Upper lobe of right lung (tissue), 1 donor: ENCODE measurements around the gene DHRS12. TPM values are rescaled to one million over a fixed set of nuclear protein-coding genes. Genes with fewer than 3 reads are reported as not detected.

Source experiments
- ATAC-seq: fragments of 200-7000 bp; cut with Tn5 transposase; one replicate; pipeline ENCODE4 v1.9.1; 2020; ENCODE audit warnings: mild to moderate bottlenecking, moderate library complexity
- DNase-seq: peaks from one replicate; pipeline ENCODE4 v3.0.0-alpha.2; 2020
- H3K27ac ChIP-seq: fragments of 200-600 bp; one replicate; pipeline ENCODE4 v1.8.0; 2022
- H3K27me3 ChIP-seq: fragments of 200-600 bp; one replicate; pipeline ENCODE4 v1.8.0; 2022; ENCODE audit warnings: mild to moderate bottlenecking
- H3K36me3 ChIP-seq: fragments of 200-600 bp; one replicate; pipeline ENCODE4 v1.8.0; 2022
- H3K4me1 ChIP-seq: fragments of 200-600 bp; one replicate; pipeline ENCODE4 v1.8.0; 2022
- H3K4me3 ChIP-seq: fragments of 200-600 bp; one replicate; pipeline ENCODE4 v1.8.0; 2022; ENCODE audit warnings: mild to moderate bottlenecking
- H3K9me3 ChIP-seq: fragments of 200-600 bp; one replicate; pipeline ENCODE4 v1.8.0; 2022
- intact Hi-C: fragments of 100-400 bp; cut with DNase I; formaldehyde crosslinking; loops from one replicate; pipeline ENCODE4 v1.11.0; 2022
- total RNA-seq: library from RNA; stranded (reverse); fragmentation: NEBNext Ultra II Directional; extraction: Animal tissue kit (Norgen Biotek cat#: 25700); gene quantifications from one replicate; pipeline ENCODE4 v1.2.1, GENCODE V29; 2021
- TF ChIP-seq, protein P1 (sequence below): fragments of 200-600 bp; IDR thresholded peaks from one replicate; pipeline ENCODE4 v1.8.0; 2022; ENCODE audit warnings: antibody characterized with exemption
- donor health status: DM: no; HTN: yes; CAD: no; lungs with severe emphysema.

Gene DHRS12
- total RNA-seq, 1 donor from 2014 or later, result 14.9 TPM

- H3K4me1 ChIP-seq, result no peaks in the 10 kb centered on the region
- H3K4me3 ChIP-seq, result no peak overlapping the region
- ATAC-seq (no peak), DNase-seq (no peak)
- H3K36me3 ChIP-seq, result no peaks in the 10 kb centered on the region
- intact Hi-C loops, result no loop called here
- TF ChIP-seq, protein P1, sequence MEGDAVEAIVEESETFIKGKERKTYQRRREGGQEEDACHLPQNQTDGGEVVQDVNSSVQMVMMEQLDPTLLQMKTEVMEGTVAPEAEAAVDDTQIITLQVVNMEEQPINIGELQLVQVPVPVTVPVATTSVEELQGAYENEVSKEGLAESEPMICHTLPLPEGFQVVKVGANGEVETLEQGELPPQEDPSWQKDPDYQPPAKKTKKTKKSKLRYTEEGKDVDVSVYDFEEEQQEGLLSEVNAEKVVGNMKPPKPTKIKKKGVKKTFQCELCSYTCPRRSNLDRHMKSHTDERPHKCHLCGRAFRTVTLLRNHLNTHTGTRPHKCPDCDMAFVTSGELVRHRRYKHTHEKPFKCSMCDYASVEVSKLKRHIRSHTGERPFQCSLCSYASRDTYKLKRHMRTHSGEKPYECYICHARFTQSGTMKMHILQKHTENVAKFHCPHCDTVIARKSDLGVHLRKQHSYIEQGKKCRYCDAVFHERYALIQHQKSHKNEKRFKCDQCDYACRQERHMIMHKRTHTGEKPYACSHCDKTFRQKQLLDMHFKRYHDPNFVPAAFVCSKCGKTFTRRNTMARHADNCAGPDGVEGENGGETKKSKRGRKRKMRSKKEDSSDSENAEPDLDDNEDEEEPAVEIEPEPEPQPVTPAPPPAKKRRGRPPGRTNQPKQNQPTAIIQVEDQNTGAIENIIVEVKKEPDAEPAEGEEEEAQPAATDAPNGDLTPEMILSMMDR, result no peak
- no peaks in the 10 kb centered on the region for H3K27me3 ChIP-seq
- no peaks in the 10 kb centered on the region for H3K9me3 ChIP-seq
- peak overlapping the region; percentile 53 for H3K27ac ChIP-seq
Measured at GRCh38 chr13:51739027-51739764, 64.8 kb downstream of the DHRS12 start.

- Histone ChIP-seq H3K27me3 (no peaks in the 10 kb centered on the region), H3K4me3 (no peak overlapping the region), H3K27ac (no peak overlapping the region), H3K4me1 (peaks cover 6% of the 10 kb centered on the region), H3K9me3 (no peaks in the 10 kb centered on the region), H3K36me3 (no peaks in the 10 kb centered on the region)
- intact Hi-C loops, result no loop called here
- TF ChIP-seq, protein P1, result no peak
- ATAC-seq (no peak), DNase-seq (no peak)
Measured at GRCh38 chr13:51738226-51738905, 65.6 kb downstream of the DHRS12 start.

DNA sequence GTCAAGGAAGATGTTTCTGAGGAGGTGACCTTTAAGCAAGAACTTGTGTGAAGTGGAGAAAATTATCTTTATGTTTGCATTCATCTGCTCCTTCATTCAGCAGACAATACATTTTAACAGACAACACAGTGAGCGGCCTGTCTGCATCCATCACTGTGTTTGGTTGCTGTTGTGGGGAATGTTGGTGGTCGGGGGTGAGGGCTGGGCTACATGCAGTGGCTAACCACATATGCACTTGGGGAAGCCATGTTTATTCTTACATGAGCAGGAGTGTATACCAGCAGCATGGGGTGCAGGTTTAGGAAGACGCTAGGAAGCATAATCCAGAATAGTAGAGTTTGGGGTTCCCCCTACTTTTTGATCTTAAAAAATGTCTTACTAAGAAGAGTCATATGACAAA, 66.4 kb downstream of the DHRS12 start:
- no peak for DNase-seq
- no peak for ATAC-seq
- Histone ChIP-seq H3K4me3 (no peak overlapping the region), H3K27ac (no peak overlapping the region), H3K36me3 (no peaks in the 10 kb centered on the region), H3K9me3 (no peaks in the 10 kb centered on the region), H3K27me3 (no peaks in the 10 kb centered on the region), H3K4me1 (peaks cover 9% of the 10 kb centered on the region)
- TF ChIP-seq, protein P1, result no peak
- intact Hi-C loops, result no loop called here

- Histone ChIP-seq H3K4me3 (no peak overlapping the region), H3K9me3 (no peaks in the 10 kb centered on the region), H3K4me1 (peaks cover 9% of the 10 kb centered on the region), H3K27ac (no peak overlapping the region), H3K36me3 (no peaks in the 10 kb centered on the region), H3K27me3 (no peaks in the 10 kb centered on the region)
- intact Hi-C loops, result no loop called here
- DNase-seq, result no peak
- ATAC-seq, result no peak
- TF ChIP-seq, protein P1, result no peak
Measured at GRCh38 chr13:51734786-51735185, 69.2 kb downstream of the DHRS12 start.

DNA sequence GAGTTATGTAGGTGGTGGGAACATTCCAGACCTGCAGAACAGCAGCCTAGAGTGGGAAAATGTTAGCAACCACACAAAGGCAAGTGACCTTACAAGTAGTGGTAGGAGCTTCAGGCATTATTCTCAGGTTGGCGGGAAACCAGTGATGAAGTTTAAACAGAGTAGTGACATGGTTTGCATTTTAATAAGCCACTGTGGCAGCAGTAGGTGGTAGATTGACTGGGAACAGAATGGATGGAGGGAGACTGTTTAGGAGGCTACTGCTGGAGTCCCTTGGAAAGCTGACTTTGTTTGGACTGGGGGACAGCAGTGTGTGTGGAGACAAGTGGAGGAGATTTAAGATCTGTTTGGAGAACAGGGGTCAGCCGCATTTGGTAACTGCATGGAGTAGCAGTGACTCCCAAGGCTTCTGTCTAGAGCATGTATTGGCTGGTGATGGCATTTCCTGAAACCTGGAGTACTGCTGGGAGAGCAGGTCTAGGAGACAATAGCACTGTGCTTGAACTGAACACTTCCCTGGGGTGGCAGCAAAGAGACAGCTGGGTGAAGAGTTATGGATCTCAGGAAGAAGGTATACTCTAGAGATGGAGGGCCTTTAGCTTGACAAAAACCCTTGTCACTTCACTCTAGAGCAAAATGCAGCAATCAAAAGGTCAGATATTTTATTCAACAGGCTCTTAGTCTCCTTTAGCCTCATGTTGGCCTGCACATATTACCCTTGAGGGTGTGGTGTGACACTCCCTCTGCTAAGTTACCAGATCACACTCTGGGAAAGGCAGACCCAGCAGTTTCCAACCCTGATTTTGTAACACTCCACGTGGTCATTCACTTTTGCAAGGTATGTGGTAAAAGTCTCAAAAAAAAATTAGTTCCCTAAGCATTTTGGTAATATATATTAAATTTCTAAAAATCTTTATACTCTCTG, 70.3 kb downstream of the DHRS12 start:
- Histone ChIP-seq H3K36me3 (no peaks in the 10 kb centered on the region), H3K9me3 (no peaks in the 10 kb centered on the region), H3K4me1 (peaks cover 9% of the 10 kb centered on the region), H3K27ac (no peak overlapping the region), H3K27me3 (no peaks in the 10 kb centered on the region), H3K4me3 (no peak overlapping the region)
- intact Hi-C loops, result no loop called here
- ATAC-seq, result peak; percentile 65
- TF ChIP-seq, protein P1, result no peak
- no peak for DNase-seq
